ENCODE measurements around the gene TBC1D9.

Gene TBC1D9

DNA sequence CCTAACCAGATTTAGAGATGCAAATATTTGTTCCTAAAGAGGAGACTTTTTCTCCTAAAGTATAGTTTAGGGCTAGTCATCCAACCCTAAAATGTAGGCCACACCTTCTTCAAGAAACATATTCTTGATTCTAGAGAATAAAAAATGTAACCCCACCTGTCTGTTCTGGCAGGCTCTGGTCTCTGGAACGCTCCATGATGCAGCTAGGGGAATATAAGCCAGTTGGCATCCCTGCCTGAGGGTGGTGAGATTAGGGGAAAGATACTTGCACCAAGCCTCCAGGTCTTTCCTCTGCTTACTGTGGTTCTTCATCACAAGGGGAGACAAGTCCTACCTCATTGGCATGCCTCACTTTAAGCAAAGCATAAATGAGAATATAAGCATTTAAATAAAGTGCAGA lies 21.2 kb upstream of the TBC1D9 start:
- Histone ChIP-seq H3K36me3 (ENCODE audit: control insufficient read depth, insufficient read depth, low read length) (no peaks in the 10 kb centered on the region), H3K27me3 (ENCODE audit: control insufficient read depth, insufficient read depth, low read length) (no peaks in the 10 kb centered on the region), H3K9ac (ENCODE audit: low read length) (no peak overlapping the region), H3K9me3 (ENCODE audit: control insufficient read depth, low read length) (no peaks in the 10 kb centered on the region), H3K4me3 (ENCODE audit: low read length) (no peak overlapping the region), H3K4me1 (ENCODE audit: control insufficient read depth, insufficient read depth, low read length) (no peaks in the 10 kb centered on the region)

DNA sequence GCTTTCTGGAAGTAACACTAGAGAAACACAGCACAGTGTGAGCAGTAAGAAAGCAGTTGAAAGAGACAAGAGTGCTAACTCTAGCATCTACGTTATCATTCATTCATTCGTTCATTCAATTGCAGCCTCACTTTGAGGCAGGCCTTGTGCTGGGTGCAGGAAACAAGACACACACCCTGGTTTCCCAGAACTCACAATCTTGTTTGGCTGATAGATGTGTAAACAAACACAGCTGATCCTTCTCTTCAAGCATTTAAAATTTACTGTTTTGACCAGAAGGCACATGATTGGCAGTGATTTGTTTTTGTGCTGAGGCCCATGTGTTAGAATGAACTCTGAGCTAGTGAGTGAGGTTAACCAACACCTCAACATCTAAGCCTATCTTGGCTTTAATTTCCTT lies 20.4 kb upstream of the TBC1D9 start:
- no peaks in the 10 kb centered on the region for H3K4me1 ChIP-seq (ENCODE audit: control insufficient read depth, insufficient read depth, low read length)
- H3K4me3 ChIP-seq (ENCODE audit: low read length): no peak overlapping the region
- H3K36me3 ChIP-seq (ENCODE audit: control insufficient read depth, insufficient read depth, low read length): no peaks in the 10 kb centered on the region
- H3K9ac ChIP-seq (ENCODE audit: low read length): no peak overlapping the region
- no peaks in the 10 kb centered on the region for H3K9me3 ChIP-seq (ENCODE audit: control insufficient read depth, low read length)
- no peaks in the 10 kb centered on the region for H3K27me3 ChIP-seq (ENCODE audit: control insufficient read depth, insufficient read depth, low read length)

DNA sequence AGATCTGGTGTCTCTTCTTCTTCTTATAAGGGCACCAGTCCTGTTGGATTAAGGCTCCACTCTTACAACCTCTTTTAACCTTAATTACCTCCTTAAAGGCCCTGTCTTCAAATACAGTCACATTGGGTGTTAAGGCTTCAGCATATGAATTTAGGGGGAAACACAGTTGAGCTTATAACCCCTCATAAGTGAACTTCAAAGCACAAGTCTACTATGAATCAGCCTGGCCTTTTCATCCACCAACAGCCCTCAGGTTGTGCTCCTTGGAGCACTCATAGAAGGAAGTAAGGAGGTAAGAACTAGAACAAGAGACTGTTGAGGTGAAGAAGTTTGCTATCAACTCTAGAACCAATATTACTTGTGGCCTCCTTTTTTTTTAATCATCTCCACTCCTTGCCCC lies 18.8 kb upstream of the TBC1D9 start:
- Histone ChIP-seq H3K4me3 (ENCODE audit: low read length) (no peak overlapping the region), H3K9me3 (ENCODE audit: control insufficient read depth, low read length) (no peaks in the 10 kb centered on the region), H3K4me1 (ENCODE audit: control insufficient read depth, insufficient read depth, low read length) (no peaks in the 10 kb centered on the region), H3K36me3 (ENCODE audit: control insufficient read depth, insufficient read depth, low read length) (no peaks in the 10 kb centered on the region), H3K27me3 (ENCODE audit: control insufficient read depth, insufficient read depth, low read length) (no peaks in the 10 kb centered on the region), H3K9ac (ENCODE audit: low read length) (no peak overlapping the region)

DNA sequence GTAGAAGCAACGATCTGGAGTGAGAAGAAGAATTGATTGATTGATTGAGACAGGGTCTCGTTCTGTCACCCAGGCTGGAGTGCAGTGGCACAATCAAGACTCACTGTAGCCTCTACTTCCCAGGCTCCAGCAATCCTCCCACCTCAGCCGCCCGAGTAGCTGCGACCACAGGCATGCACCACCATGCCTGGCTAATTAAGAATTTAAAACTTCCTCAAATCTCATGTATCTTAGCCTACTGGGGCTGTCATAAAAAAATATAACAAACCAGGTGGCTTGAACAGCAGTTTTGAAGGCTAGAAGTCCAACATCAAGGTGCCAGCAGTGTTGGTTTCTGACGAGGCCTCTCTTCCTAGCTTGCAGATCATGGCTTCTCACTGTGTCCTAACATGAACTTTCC lies 18.3 kb upstream of the TBC1D9 start:
- no peak overlapping the region for H3K4me3 ChIP-seq (ENCODE audit: low read length)
- H3K9ac ChIP-seq (ENCODE audit: low read length): no peak overlapping the region
- no peaks in the 10 kb centered on the region for H3K36me3 ChIP-seq (ENCODE audit: control insufficient read depth, insufficient read depth, low read length)
- no peaks in the 10 kb centered on the region for H3K27me3 ChIP-seq (ENCODE audit: control insufficient read depth, insufficient read depth, low read length)
- no peaks in the 10 kb centered on the region for H3K9me3 ChIP-seq (ENCODE audit: control insufficient read depth, low read length)
- no peaks in the 10 kb centered on the region for H3K4me1 ChIP-seq (ENCODE audit: control insufficient read depth, insufficient read depth, low read length)

DNA sequence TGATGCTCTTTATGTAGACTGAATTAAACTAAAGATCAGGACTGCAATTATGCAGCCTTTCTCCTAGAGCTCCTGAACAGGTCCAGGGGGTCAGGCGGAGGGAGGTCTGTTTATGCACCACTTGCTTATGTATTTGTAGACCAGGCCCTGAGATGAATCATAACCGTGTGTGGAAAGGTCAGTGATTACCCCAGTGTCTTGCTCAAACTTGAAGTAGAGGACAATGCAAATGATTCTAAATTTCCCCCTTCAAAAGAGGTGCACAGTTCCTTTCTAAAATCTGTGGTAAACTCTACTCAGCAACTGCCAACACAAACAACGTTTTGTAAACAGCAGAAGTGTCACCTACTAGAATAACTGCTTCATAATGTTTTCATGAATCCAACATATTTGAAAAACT lies 13.0 kb upstream of the TBC1D9 start:
- H3K4me3 ChIP-seq (ENCODE audit: low read length): no peak overlapping the region
- H3K27me3 ChIP-seq (ENCODE audit: control insufficient read depth, insufficient read depth, low read length): no peaks in the 10 kb centered on the region
- H3K4me1 ChIP-seq (ENCODE audit: control insufficient read depth, insufficient read depth, low read length): no peaks in the 10 kb centered on the region
- no peaks in the 10 kb centered on the region for H3K36me3 ChIP-seq (ENCODE audit: control insufficient read depth, insufficient read depth, low read length)
- no peak overlapping the region for H3K9ac ChIP-seq (ENCODE audit: low read length)
- no peaks in the 10 kb centered on the region for H3K9me3 ChIP-seq (ENCODE audit: control insufficient read depth, low read length)

DNA sequence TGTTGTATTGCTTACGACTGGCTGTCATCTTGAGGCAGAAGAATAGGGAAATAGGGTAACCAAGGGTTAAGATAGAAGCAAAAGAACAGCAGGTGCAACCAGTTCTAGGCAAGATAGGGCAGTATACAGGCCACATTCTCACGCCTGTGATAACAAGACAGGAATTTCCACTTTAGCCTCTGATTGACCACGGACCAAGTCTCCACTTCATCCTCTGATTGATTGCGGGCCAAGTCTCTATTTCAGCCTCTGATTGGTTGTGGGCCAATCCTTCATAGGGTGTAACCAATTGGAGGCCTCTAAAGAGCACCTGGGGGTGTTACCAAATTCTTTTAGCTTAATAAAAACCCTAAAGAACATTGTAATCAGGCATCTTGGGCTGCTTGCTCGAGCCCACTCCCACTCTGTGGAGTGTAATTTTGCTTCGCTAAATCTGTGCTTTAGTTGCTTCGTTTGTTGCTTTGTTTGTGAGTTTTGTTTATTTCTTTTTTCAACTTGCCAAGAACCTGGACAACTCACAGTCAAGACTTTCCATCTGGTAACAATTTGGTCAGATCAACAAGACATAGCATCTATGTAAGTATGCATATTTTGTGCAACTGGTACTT lies 8.7 kb upstream of the TBC1D9 start:
- Histone ChIP-seq H3K4me3 (ENCODE audit: low read length) (no peak overlapping the region), H3K9ac (ENCODE audit: low read length) (no peak overlapping the region), H3K9me3 (ENCODE audit: control insufficient read depth, low read length) (no peaks in the 10 kb centered on the region), H3K4me1 (ENCODE audit: control insufficient read depth, insufficient read depth, low read length) (no peaks in the 10 kb centered on the region), H3K36me3 (ENCODE audit: control insufficient read depth, insufficient read depth, low read length) (no peaks in the 10 kb centered on the region), H3K27me3 (ENCODE audit: control insufficient read depth, insufficient read depth, low read length) (no peaks in the 10 kb centered on the region)

DNA sequence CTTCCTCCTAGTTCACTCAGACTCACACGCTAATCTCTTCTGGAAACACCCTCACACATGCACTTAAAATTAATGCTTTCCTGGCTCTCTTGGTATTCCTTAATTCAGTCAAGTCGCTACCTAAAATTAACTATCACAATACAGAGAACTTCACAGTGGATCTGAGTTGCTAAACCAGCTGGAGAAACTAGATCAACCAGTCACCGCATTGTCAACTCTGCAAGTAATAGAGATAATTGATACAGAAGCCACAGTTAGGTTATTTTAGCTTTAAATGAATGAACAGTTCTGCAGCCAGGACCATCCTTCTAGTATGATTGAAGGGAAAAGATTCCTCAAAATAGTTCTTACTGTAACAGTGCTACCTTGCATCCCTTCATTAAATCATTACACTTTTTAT lies 6.0 kb upstream of the TBC1D9 start:
- Histone ChIP-seq H3K27me3 (ENCODE audit: control insufficient read depth, insufficient read depth, low read length) (no peaks in the 10 kb centered on the region), H3K9ac (ENCODE audit: low read length) (no peak overlapping the region), H3K36me3 (ENCODE audit: control insufficient read depth, insufficient read depth, low read length) (no peaks in the 10 kb centered on the region), H3K4me3 (ENCODE audit: low read length) (no peak overlapping the region), H3K4me1 (ENCODE audit: control insufficient read depth, insufficient read depth, low read length) (no peaks in the 10 kb centered on the region), H3K9me3 (ENCODE audit: control insufficient read depth, low read length) (no peaks in the 10 kb centered on the region)

DNA sequence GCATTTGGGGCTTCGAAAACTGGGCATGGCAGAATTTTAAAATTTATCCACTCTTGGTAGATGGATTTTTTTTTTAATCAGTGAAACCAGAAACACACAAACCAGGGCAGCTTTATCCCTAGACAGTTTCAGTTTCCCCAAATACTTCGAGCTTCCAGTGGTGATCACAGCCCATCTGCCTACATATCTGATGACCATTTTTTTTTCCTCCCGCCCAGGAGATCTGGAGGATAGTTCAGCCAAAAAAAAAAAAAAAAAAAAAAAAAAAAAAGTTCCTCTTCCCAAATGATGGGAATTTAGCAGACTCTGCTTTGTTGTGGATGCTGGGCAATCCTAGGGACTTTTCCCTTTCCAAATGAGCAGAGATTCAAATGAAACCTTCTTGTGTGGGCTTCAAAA lies 1.0 kb upstream of the TBC1D9 start:
- Histone ChIP-seq H3K4me3 (ENCODE audit: low read length) (peak overlapping the region; percentile 66), H3K36me3 (ENCODE audit: control insufficient read depth, insufficient read depth, low read length) (no peaks in the 10 kb centered on the region), H3K9ac (ENCODE audit: low read length) (peak overlapping the region; percentile 88), H3K4me1 (ENCODE audit: control insufficient read depth, insufficient read depth, low read length) (no peaks in the 10 kb centered on the region), H3K9me3 (ENCODE audit: control insufficient read depth, low read length) (no peaks in the 10 kb centered on the region), H3K27me3 (ENCODE audit: control insufficient read depth, insufficient read depth, low read length) (no peaks in the 10 kb centered on the region)

DNA sequence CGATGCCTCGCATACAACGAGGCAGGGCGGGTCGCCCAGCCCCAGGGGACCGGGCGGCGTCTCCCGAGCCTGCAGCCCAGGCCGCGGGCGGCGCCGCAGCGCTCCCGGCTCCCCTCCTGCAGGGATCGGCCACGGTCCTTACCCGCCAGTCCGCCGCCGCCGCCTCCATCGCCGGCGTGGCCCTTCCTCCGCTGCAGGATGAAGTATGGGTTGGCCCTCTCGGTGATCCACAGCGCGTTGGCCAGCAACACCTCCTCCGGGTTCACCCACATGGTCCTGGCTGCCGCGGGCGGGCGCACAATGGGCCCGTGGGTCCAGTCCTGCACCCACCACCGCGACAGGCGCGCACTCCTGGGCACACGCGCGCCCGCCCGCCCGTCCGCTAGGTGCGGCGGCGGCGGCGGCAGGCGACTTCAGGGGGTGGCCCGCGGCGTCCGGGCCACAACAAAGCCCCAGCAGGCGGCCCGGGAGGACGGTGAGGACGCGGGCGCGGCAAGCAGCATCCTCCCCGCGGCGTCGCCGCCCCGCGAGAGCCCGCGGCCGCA lies 339 bp downstream of the TBC1D9 start:
- Histone ChIP-seq H3K36me3 (ENCODE audit: control insufficient read depth, insufficient read depth, low read length) (no peaks in the 10 kb centered on the region), H3K27me3 (ENCODE audit: control insufficient read depth, insufficient read depth, low read length) (no peaks in the 10 kb centered on the region), H3K9me3 (ENCODE audit: control insufficient read depth, low read length) (no peaks in the 10 kb centered on the region), H3K9ac (ENCODE audit: low read length) (peak overlapping the region; percentile 88), H3K4me3 (ENCODE audit: low read length) (peak overlapping the region; percentile 66), H3K4me1 (ENCODE audit: control insufficient read depth, insufficient read depth, low read length) (no peaks in the 10 kb centered on the region)

DNA sequence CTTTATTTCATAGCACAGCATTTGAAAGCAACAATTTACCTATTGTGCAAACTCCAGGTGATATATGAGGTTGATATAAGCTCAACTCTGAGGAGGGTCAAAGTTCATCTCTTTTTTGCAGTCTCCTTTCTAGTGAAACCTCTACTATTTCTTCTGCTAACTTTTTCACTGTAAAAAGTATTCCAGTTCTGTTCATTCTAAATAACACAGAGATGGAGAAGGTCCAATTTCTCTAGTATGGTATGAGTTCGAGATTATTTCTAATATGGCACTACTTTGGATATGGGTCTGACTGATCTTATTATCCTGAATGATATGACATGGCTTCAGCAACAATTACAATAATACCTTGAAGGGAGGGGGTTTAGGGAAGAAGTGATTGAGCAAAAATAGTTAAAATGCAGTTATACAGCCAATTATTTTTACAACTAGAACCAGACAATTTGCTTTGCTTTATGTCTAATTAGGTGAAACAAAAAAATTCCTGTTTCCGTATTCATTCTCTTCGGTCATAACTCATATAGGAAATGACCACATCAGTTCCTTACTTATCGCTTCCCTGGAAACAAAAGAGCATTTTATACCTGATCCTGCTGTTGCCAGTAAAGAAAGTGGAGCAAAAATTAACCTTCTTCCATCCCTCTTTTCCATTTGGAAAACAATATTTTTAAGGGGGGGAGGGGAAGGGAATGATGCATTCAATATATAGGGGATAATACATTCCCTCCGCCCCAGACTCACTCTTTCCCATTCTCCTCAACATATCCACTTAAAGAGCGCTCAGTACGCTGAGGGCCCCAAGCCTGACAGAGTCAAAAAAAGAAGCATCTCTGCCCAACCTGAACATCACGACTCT lies 1.0 kb downstream of the TBC1D9 start:
- no peaks in the 10 kb centered on the region for H3K9me3 ChIP-seq (ENCODE audit: control insufficient read depth, low read length)
- H3K36me3 ChIP-seq (ENCODE audit: control insufficient read depth, insufficient read depth, low read length): no peaks in the 10 kb centered on the region
- H3K4me3 ChIP-seq (ENCODE audit: low read length): peak overlapping the region; percentile 31
- H3K9ac ChIP-seq (ENCODE audit: low read length): peak overlapping the region; percentile 88
- H3K4me1 ChIP-seq (ENCODE audit: control insufficient read depth, insufficient read depth, low read length): no peaks in the 10 kb centered on the region
- no peaks in the 10 kb centered on the region for H3K27me3 ChIP-seq (ENCODE audit: control insufficient read depth, insufficient read depth, low read length)

DNA sequence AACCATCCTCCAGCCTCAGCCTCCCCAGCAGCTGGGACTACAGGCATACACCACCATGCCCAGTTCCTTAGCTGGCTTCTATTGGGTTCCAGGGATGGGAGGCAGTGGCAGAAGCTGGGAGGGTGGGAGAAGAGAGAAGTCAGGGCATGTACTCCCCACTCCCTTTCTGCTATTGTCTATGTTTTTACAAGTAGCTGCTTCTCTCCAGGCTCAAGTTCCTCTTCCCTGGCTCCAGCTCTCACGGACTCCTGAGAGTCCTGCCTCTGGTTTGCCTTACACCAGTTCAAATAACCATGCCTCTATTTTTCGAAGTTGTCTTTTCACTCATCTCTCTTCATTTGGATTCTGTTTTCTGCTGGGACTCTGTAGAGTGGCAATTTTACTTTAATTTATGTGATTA lies 2.9 kb downstream of the TBC1D9 start:
- H3K9ac ChIP-seq (ENCODE audit: low read length): no peak overlapping the region
- no peaks in the 10 kb centered on the region for H3K9me3 ChIP-seq (ENCODE audit: control insufficient read depth, low read length)
- no peak overlapping the region for H3K4me3 ChIP-seq (ENCODE audit: low read length)
- no peaks in the 10 kb centered on the region for H3K4me1 ChIP-seq (ENCODE audit: control insufficient read depth, insufficient read depth, low read length)
- H3K36me3 ChIP-seq (ENCODE audit: control insufficient read depth, insufficient read depth, low read length): no peaks in the 10 kb centered on the region
- H3K27me3 ChIP-seq (ENCODE audit: control insufficient read depth, insufficient read depth, low read length): no peaks in the 10 kb centered on the region

DNA sequence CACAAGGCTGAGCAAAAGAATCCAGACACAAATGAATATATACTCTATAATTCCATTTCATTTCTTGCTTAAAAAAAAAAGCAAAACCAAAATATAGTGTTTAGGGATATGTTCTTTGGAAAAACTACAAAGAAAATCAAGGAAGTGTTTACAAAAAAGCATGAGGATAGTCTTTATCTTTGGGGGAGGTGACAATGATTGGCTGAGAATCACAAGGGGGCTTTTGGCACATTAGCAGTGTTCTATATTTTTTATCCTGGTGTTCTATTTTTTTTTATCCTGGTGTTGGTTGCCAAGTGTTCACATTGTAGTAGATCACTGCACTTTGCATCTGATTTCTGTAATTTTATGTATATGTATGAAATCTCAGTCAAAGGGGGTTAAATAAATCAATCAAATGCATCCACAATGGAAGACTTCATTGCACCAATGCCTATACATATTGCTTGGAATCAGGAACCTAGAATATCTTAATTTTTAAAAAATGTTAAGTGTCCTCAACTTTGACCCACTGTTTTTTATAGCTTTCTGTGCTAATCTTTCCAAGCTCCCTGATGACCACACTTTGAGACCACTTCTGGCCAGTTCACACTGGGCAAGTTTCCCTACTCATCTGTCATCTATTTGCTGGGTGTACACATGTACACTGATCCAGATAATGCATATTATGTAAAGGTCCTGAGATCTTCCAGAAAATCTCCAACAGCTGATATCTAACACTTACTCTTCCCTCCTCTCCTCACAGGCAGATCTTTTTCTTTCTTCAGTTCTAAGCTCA lies 3.7 kb downstream of the TBC1D9 start:
- Histone ChIP-seq H3K9ac (ENCODE audit: low read length) (no peak overlapping the region), H3K27me3 (ENCODE audit: control insufficient read depth, insufficient read depth, low read length) (no peaks in the 10 kb centered on the region), H3K36me3 (ENCODE audit: control insufficient read depth, insufficient read depth, low read length) (no peaks in the 10 kb centered on the region), H3K9me3 (ENCODE audit: control insufficient read depth, low read length) (no peaks in the 10 kb centered on the region), H3K4me3 (ENCODE audit: low read length) (no peak overlapping the region), H3K4me1 (ENCODE audit: control insufficient read depth, insufficient read depth, low read length) (no peaks in the 10 kb centered on the region)

All from mucosa of stomach (tissue), 1 donor.